SK-N-SH (cell line): ENCODE results near the gene CERS6. TPM values are rescaled to one million over a fixed set of nuclear protein-coding genes. Genes with fewer than 3 reads are reported as not detected.

ENCODE experiments used
- CTCF ChIA-PET: fragments of 300-600, 350-600 bp; formaldehyde crosslinking; extraction: SDS; loops from one replicate; lab custom pipeline; 2021; lab: Yijun Ruan, JAX
- POLR2A ChIA-PET: fragments of 350-600 bp; sonication (Branson Sonifier 250); formaldehyde crosslinking; extraction: SDS; loops from one replicate; lab custom pipeline; 2020; ENCODE audit warnings: antibody characterized with exemption, inconsistent platforms; lab: Yijun Ruan, JAX
- DNase-seq: peaks from one replicate; pipeline ENCODE4 v3.0.0; 2012
- H2AFZ ChIP-seq: fragments of 200-600 bp; sonication (generic); 2 replicates; pipeline ENCODE4 v1.8.1; 2016; ENCODE audit warnings: antibody characterized with exemption, mild to moderate bottlenecking, low read depth
- H3F3A ChIP-seq: fragments of 200-600 bp; sonication (generic); replicated peaks from 2 replicates; pipeline ENCODE3; 2016; ENCODE audit warnings: antibody characterized with exemption, mild to moderate bottlenecking; ENCODE audit not compliant: insufficient read depth
- H3K27ac ChIP-seq, 2 experiments: fragments of 200-500 bp in 1 of 2; fragments of 200-600 bp in 1 of 2; sonication (Bioruptor generic) in 1 of 2; sonication (generic), shearing (Covaris generic) in 1 of 2; 2 replicates each; pipeline versions ENCODE4 v1.5.1 to v1.6.1; 2014 to 2016; ENCODE audit warnings: low read depth in 2 of 2, inconsistent platforms in 1 of 2, low read length in 1 of 2, mild to moderate bottlenecking in 1 of 2, mixed read lengths in 1 of 2
- H3K27me3 ChIP-seq: fragments of 200-600 bp; sonication (generic), shearing (Covaris generic); 2 replicates; pipeline ENCODE4 v1.6.1; 2016; ENCODE audit warnings: mixed run types; ENCODE audit not compliant: insufficient read depth
- H3K36me3 ChIP-seq, 2 experiments: fragments of 200-500 bp in 1 of 2; fragments of 200-600 bp in 1 of 2; sonication (Bioruptor generic) in 1 of 2; sonication (generic) in 1 of 2; replicated peaks in 1 of 2; 2 replicates each; pipeline versions ENCODE3 to v1.5.1; 2014 to 2016; ENCODE audit warnings: low read length in 1 of 2, mild to moderate bottlenecking in 1 of 2; ENCODE audit not compliant: insufficient read depth in 2 of 2, control insufficient read depth in 1 of 2
- H3K4me1 ChIP-seq, 2 experiments: fragments of 200-500 bp in 1 of 2; fragments of 200-600 bp in 1 of 2; sonication (Bioruptor generic) in 1 of 2; sonication (generic), shearing (Covaris generic) in 1 of 2; 2 replicates each; pipeline versions ENCODE4 v1.5.1 to v1.6.1; 2014 to 2016; ENCODE audit warnings: low read depth in 1 of 2, low read length in 1 of 2, mixed run types in 1 of 2; ENCODE audit not compliant: insufficient read depth in 2 of 2, control insufficient read depth in 1 of 2
- H3K4me2 ChIP-seq: fragments of 200-600 bp; sonication (generic), shearing (Covaris generic); 2 replicates; pipeline ENCODE4 v1.6.1; 2017; ENCODE audit warnings: mixed run types
- H3K4me3 ChIP-seq, 2 experiments: fragments of 200-500 bp in 1 of 2; fragments of 200-600 bp in 1 of 2; sonication (Bioruptor generic) in 1 of 2; sonication (generic), shearing (Covaris generic) in 1 of 2; 2 replicates each; pipeline versions ENCODE4 v1.5.1 to v1.8.1; 2014 to 2016; ENCODE audit warnings: low read depth in 2 of 2, inconsistent platforms in 1 of 2, low read length in 1 of 2, mild to moderate bottlenecking in 1 of 2, mixed read lengths in 1 of 2, moderate library complexity in 1 of 2
- H3K79me2 ChIP-seq: fragments of 200-600 bp; sonication (generic); 2 replicates; pipeline ENCODE4 v1.8.1; 2017; ENCODE audit warnings: mild to moderate bottlenecking; ENCODE audit not compliant: insufficient read depth
- H3K9ac ChIP-seq: fragments of 200-600 bp; sonication (generic); 2 replicates; pipeline ENCODE4 v1.6.1; 2017; ENCODE audit warnings: mixed run types
- H3K9me2 ChIP-seq: fragments of 200-600 bp; sonication (generic); 2 replicates; pipeline ENCODE4 v1.6.1; 2017; ENCODE audit warnings: mixed run types
- H3K9me3 ChIP-seq: fragments of 200-600 bp; sonication (generic); 2 replicates; pipeline ENCODE4 v1.6.1; 2017; ENCODE audit warnings: mixed run types, mild to moderate bottlenecking, moderate library complexity
- H4K20me1 ChIP-seq: fragments of 200-600 bp; sonication (generic); 2 replicates; pipeline ENCODE4 v1.6.1; 2017; ENCODE audit warnings: mild to moderate bottlenecking, mixed run types; ENCODE audit not compliant: insufficient read depth
- EP300 ChIP-seq, 2 experiments: IDR thresholded peaks; 2 replicates each; pipeline versions ENCODE4 v1.4.0 to v1.6.1; 2012; ENCODE audit warnings: borderline replicate concordance in 1 of 2, low read depth in 1 of 2, low read length in 1 of 2
- EZH2phosphoT487 ChIP-seq: fragments of 200-600 bp; sonication (generic); IDR thresholded peaks from 2 replicates; pipeline ENCODE4 v1.6.1; 2017; ENCODE audit warnings: low read depth, mixed run types, mild to moderate bottlenecking, antibody characterized with exemption, moderate library complexity, borderline replicate concordance
- GATA2 ChIP-seq: sonication (generic); formaldehyde crosslinking; IDR thresholded peaks from 2 replicates; pipeline ENCODE4 v1.5.0; 2020; ENCODE audit warnings: mild to moderate bottlenecking, missing genetic modification reagents
- JUND ChIP-seq: IDR thresholded peaks from 2 replicates; pipeline ENCODE4 v1.4.0; 2012
- MEF2A ChIP-seq: IDR thresholded peaks from 2 replicates; pipeline ENCODE4 v1.4.0; 2012; ENCODE audit warnings: low read depth, borderline replicate concordance
- MXI1 ChIP-seq: IDR thresholded peaks from 2 replicates; pipeline ENCODE4 v1.6.1; 2012; ENCODE audit warnings: mild to moderate bottlenecking, low read depth, low read length, improper control_type of control experiment
- NFIC ChIP-seq: IDR thresholded peaks from 2 replicates; pipeline ENCODE4 v1.4.0; 2012; ENCODE audit warnings: borderline replicate concordance
- POLR2AphosphoS5 ChIP-seq: IDR thresholded peaks from 2 replicates; pipeline ENCODE4 v1.6.1; 2012; ENCODE audit warnings: low read depth, low read length
- RAD21 ChIP-seq: IDR thresholded peaks from 2 replicates; pipeline ENCODE4 v1.6.1; 2012; ENCODE audit warnings: mild to moderate bottlenecking, low read length
- RFX5 ChIP-seq: IDR thresholded peaks from 2 replicates; pipeline ENCODE4 v1.6.1; 2012; ENCODE audit warnings: mild to moderate bottlenecking, improper control_type of control experiment, low read length
- SMC3 ChIP-seq: IDR thresholded peaks from 2 replicates; pipeline ENCODE4 v1.6.1; 2012; ENCODE audit warnings: low read depth, low read length, improper control_type of control experiment
- TAF1 ChIP-seq: IDR thresholded peaks from 2 replicates; pipeline ENCODE4 v1.6.1; 2012; ENCODE audit warnings: low read depth, mild to moderate bottlenecking, low read length, moderate library complexity, borderline replicate concordance
- YY1 ChIP-seq: IDR thresholded peaks from 2 replicates; pipeline ENCODE4 v1.4.0; 2012; ENCODE audit warnings: low read depth, mild to moderate bottlenecking
- WGBS: methylation state at CpG from one replicate; pipeline ENCODE4 v1.1.6; 2017; ENCODE audit warnings: low lambda C conversion rate; 5-methylcytosine and 5-hydroxymethylcytosine counted together
- polyA plus RNA-seq, 3 experiments: library from polyadenylated mRNA; depleted of rRNA; stranded (reverse); fragments of >200 nt; gene quantifications; 2 replicates each; pipeline ENCODE4 v1.2.3, GENCODE V29; 2012
- TF ChIP-seq, protein P1 (sequence below): fragments of 150-350 bp; IDR thresholded peaks from 2 replicates; pipeline ENCODE4 v1.6.1; 2016; ENCODE audit warnings: mild to moderate bottlenecking, low read depth, low read length
- TF ChIP-seq, protein P2 (sequence below): fragments of 200-600 bp; sonication (generic); IDR thresholded peaks from 2 replicates; pipeline ENCODE4 v1.6.1; 2017; ENCODE audit warnings: antibody characterized with exemption, mild to moderate bottlenecking, moderate library complexity
- TF ChIP-seq, protein P3 (sequence below): fragments of 150-350 bp; IDR thresholded peaks from 2 replicates; pipeline ENCODE4 v1.6.1; 2017; ENCODE audit warnings: antibody characterized with exemption, low read length, low read depth, borderline replicate concordance
- TF ChIP-seq, protein P4 (sequence below): IDR thresholded peaks from 2 replicates; pipeline ENCODE4 v1.6.1; 2012; ENCODE audit warnings: mild to moderate bottlenecking, low read depth, low read length, moderate library complexity

CERS6 gene
- polyA plus RNA-seq, 1 of the 3 experiments (the other 2 are of a cell fraction), result 1.8 TPM

DNA sequence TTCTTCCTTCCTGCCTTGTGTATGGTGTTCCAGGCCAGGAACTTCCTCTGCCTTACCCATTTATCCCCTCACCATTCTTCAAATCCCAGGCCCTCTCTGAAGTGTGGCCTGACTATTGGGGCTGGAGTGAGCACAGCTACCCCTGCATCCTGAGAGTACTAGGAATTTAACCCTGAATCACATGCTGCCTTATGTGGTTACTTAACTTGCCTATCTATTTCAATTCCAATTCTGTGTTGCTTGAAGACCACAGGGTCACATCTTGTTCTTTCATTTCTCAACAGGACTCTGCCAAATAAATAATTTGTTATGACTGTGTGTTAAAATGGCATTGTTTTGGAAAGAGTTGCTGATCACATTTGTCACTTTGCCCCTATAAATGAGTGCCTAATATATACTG is 108.6 kb downstream of the CERS6 start:
- POLR2A ChIA-PET, result no interaction called here
- CTCF ChIA-PET, result no interaction called here
- Histone ChIP-seq H2AFZ (no peak overlapping the region), H3K79me2 (no peaks in the 10 kb centered on the region), H3K4me3 (no peak overlapping the region), H3K4me2 (no peak overlapping the region), H3K36me3 (peaks cover 0 to 8% of the 10 kb centered on the region in 2 experiments), H3F3A (no peaks in the 10 kb centered on the region), H3K9me2 (no peaks in the 10 kb centered on the region), H3K27me3 (no peaks in the 10 kb centered on the region), H4K20me1 (no peaks in the 10 kb centered on the region), H3K27ac (no peak overlapping the region), H3K4me1 (no peaks in the 10 kb centered on the region; a peak in 2 of 4 replicates), H3K9ac (no peak overlapping the region), H3K9me3 (no peaks in the 10 kb centered on the region)
- TF ChIP-seq TAF1 (no peak), JUND (no peak), SMC3 (no peak), RFX5 (no peak), EZH2phosphoT487 (no peak), YY1 (no peak), POLR2AphosphoS5 (no peak), MXI1 (no peak), NFIC (no peak), RAD21 (no peak), EP300 (IDR thresholded peaks at IDR 0.05; ENCODE audit: borderline replicate concordance in 1 of 2, low read depth in 1 of 2, low read length in 1 of 2) (no peak), MEF2A (no peak), GATA2 (no peak)
- TF ChIP-seq, protein P1, sequence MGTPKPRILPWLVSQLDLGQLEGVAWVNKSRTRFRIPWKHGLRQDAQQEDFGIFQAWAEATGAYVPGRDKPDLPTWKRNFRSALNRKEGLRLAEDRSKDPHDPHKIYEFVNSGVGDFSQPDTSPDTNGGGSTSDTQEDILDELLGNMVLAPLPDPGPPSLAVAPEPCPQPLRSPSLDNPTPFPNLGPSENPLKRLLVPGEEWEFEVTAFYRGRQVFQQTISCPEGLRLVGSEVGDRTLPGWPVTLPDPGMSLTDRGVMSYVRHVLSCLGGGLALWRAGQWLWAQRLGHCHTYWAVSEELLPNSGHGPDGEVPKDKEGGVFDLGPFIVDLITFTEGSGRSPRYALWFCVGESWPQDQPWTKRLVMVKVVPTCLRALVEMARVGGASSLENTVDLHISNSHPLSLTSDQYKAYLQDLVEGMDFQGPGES, result no peak
- TF ChIP-seq, protein P2, sequence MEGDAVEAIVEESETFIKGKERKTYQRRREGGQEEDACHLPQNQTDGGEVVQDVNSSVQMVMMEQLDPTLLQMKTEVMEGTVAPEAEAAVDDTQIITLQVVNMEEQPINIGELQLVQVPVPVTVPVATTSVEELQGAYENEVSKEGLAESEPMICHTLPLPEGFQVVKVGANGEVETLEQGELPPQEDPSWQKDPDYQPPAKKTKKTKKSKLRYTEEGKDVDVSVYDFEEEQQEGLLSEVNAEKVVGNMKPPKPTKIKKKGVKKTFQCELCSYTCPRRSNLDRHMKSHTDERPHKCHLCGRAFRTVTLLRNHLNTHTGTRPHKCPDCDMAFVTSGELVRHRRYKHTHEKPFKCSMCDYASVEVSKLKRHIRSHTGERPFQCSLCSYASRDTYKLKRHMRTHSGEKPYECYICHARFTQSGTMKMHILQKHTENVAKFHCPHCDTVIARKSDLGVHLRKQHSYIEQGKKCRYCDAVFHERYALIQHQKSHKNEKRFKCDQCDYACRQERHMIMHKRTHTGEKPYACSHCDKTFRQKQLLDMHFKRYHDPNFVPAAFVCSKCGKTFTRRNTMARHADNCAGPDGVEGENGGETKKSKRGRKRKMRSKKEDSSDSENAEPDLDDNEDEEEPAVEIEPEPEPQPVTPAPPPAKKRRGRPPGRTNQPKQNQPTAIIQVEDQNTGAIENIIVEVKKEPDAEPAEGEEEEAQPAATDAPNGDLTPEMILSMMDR, result no peak
- TF ChIP-seq, protein P3, sequence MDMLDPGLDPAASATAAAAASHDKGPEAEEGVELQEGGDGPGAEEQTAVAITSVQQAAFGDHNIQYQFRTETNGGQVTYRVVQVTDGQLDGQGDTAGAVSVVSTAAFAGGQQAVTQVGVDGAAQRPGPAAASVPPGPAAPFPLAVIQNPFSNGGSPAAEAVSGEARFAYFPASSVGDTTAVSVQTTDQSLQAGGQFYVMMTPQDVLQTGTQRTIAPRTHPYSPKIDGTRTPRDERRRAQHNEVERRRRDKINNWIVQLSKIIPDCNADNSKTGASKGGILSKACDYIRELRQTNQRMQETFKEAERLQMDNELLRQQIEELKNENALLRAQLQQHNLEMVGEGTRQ, result no peak
- no peak for DNase-seq

DNA sequence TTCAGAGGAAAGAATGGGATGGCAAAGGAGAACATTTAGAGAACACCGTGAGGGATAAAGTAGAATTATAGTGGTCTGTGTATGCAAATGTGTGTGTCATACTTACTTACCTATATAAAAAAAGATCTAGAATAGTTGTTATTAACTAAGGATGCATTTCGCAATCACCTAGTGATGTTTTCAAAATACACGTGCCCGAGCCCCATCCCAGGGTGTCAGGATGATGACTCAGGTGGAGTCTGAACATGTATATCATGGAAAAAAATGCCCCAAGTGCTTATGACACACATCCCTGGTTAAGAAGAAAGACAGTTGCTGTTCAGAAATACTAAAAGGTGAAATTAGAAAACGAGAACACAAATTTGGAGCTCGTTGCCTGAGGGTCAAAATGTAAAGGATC is 109.0 kb downstream of the CERS6 start:
- ChIA-PET POLR2A (no interaction called here), CTCF (no interaction called here)
- Histone ChIP-seq H3F3A (no peaks in the 10 kb centered on the region), H3K9me2 (no peaks in the 10 kb centered on the region), H3K27me3 (no peaks in the 10 kb centered on the region), H3K4me1 (no peaks in the 10 kb centered on the region; a peak in 2 of 4 replicates), H3K36me3 (peaks cover 0 to 8% of the 10 kb centered on the region in 2 experiments), H3K9ac (no peak overlapping the region), H4K20me1 (no peaks in the 10 kb centered on the region), H3K27ac (no peak overlapping the region), H2AFZ (no peak overlapping the region), H3K4me3 (no peak overlapping the region), H3K4me2 (no peak overlapping the region), H3K79me2 (no peaks in the 10 kb centered on the region), H3K9me3 (no peaks in the 10 kb centered on the region)
- DNase-seq, result no peak
- 74% methylated on average over 6 of the region's 6 CpGs for WGBS
- TF ChIP-seq, protein P4, sequence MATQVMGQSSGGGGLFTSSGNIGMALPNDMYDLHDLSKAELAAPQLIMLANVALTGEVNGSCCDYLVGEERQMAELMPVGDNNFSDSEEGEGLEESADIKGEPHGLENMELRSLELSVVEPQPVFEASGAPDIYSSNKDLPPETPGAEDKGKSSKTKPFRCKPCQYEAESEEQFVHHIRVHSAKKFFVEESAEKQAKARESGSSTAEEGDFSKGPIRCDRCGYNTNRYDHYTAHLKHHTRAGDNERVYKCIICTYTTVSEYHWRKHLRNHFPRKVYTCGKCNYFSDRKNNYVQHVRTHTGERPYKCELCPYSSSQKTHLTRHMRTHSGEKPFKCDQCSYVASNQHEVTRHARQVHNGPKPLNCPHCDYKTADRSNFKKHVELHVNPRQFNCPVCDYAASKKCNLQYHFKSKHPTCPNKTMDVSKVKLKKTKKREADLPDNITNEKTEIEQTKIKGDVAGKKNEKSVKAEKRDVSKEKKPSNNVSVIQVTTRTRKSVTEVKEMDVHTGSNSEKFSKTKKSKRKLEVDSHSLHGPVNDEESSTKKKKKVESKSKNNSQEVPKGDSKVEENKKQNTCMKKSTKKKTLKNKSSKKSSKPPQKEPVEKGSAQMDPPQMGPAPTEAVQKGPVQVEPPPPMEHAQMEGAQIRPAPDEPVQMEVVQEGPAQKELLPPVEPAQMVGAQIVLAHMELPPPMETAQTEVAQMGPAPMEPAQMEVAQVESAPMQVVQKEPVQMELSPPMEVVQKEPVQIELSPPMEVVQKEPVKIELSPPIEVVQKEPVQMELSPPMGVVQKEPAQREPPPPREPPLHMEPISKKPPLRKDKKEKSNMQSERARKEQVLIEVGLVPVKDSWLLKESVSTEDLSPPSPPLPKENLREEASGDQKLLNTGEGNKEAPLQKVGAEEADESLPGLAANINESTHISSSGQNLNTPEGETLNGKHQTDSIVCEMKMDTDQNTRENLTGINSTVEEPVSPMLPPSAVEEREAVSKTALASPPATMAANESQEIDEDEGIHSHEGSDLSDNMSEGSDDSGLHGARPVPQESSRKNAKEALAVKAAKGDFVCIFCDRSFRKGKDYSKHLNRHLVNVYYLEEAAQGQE, result no peak
